ENCODE data around the gene PDE4B.
A peak's percentile ranks its signal among the peaks of the same experiment; 100 is the strongest.

DNA sequence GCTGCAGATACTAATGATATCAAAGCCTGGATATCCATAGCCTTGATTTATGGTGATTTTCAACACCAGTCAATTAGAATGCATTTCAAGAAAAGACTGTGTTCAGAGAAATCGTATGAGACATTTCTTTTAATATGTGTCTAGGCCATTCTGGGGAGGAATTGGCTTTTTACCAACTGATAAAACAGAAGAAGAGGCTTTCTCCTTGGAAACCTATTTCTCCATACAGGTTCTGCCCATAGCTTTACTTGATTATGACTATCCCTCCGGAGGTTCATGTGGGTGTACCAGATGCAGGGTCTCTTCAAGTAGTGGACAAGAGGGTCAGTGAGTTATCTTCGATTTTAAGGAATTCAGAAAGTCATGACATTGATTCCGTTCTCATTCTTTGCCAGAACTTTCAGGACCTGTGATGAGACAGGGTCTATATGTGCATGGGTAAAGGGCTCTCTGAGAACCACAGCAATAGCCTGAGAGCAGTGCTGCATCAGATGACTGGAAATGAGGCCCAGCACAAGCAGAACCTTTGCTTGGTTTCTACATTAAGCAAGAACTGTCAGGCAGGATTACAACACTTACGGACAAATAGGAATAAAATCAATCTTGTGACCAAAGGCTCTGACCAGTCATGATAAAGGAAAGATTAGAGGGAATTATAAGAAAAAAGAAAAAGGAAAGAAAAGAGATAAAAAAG is 477.6 kb downstream of the PDE4B start:
- TF ChIP-seq, protein P1, sequence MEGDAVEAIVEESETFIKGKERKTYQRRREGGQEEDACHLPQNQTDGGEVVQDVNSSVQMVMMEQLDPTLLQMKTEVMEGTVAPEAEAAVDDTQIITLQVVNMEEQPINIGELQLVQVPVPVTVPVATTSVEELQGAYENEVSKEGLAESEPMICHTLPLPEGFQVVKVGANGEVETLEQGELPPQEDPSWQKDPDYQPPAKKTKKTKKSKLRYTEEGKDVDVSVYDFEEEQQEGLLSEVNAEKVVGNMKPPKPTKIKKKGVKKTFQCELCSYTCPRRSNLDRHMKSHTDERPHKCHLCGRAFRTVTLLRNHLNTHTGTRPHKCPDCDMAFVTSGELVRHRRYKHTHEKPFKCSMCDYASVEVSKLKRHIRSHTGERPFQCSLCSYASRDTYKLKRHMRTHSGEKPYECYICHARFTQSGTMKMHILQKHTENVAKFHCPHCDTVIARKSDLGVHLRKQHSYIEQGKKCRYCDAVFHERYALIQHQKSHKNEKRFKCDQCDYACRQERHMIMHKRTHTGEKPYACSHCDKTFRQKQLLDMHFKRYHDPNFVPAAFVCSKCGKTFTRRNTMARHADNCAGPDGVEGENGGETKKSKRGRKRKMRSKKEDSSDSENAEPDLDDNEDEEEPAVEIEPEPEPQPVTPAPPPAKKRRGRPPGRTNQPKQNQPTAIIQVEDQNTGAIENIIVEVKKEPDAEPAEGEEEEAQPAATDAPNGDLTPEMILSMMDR (IDR thresholded peaks at IDR 0.05), result no peak
- TF ChIP-seq POLR2A (IDR thresholded peaks at IDR 0.05) (no peak), EP300 (IDR thresholded peaks at IDR 0.05) (peak in 1 of 2 donors; percentile 76)
